Stimulated activated naive B cell treated with anti-CD40 and anti-IgM and Interleukin-4, amounts not matched to agents 10 μg/mL and 1 μg/mL and 100 μg/mL, for 72 hours (primary cell): ENCODE results near the gene VASN.

Experiments used
- ATAC-seq, 2 donors: fragments of 150-1000 bp; cut with Tn5 transposase; replicated peaks; 2 replicates each; pipeline ENCODE4 v1.10.0; 2021; ENCODE audit warnings: moderate library complexity in 1 of 2
- DNase-seq: peaks from one replicate; pipeline ENCODE4 v3.0.0; 2021
- H3K27ac Mint-ChIP-seq: one replicate; pipeline ENCODE4 v1.8.0; 2022; ENCODE audit warnings: mild to moderate bottlenecking, mixed read lengths
- H3K27me3 Mint-ChIP-seq, 2 donors: one replicate each; pipeline ENCODE4 v1.8.0; 2022; ENCODE audit warnings: mixed read lengths in 2 of 2
- H3K36me3 Mint-ChIP-seq, 2 donors: one replicate each; pipeline ENCODE4 v1.8.0; 2022; ENCODE audit warnings: mixed read lengths in 2 of 2, mild to moderate bottlenecking in 1 of 2
- H3K4me1 Mint-ChIP-seq, 2 donors: one replicate each; pipeline ENCODE4 v1.8.0; 2022; ENCODE audit warnings: mixed read lengths in 2 of 2, mild to moderate bottlenecking in 1 of 2
- H3K4me3 Mint-ChIP-seq, 2 donors: one replicate each; pipeline ENCODE4 v1.8.0; 2022; ENCODE audit warnings: mild to moderate bottlenecking in 2 of 2, mixed read lengths in 2 of 2, moderate library complexity in 1 of 2
- H3K9me3 Mint-ChIP-seq, 2 donors: one replicate each; pipeline ENCODE4 v1.8.0; 2022; ENCODE audit warnings: mixed read lengths in 2 of 2, mild to moderate bottlenecking in 1 of 2

VASN gene

DNA sequence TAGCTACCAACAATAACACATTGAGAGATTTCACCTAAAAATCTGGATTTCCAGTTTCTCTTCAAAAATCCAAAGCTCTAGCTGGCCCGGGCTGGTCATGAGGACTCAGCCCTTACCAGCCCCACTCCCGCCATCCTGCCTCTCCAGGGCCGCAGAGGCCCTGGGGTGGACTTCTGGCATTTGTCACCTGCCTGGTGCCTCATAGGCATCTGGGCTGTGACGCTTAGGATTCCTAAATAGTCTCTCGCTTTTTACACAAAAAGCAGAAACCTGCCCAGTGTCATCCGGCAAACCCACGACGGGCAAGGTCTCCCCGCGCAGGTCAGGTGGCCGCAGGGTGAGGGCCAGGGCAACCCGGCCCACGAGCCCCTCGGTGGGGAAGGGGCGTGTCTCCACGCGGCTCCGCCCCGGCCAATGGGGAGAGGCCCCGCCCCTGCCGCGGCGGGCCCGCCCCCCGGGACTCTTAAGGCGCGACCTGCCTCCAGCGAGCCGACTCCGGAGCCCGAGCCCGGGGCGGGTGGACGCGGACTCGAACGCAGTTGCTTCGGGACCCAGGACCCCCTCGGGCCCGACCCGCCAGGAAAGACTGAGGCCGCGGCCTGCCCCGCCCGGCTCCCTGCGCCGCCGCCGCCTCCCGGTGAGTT is at the start of gene VASN:
Gene VASN (plus strand): TSS at position 492 of the 644 bp plus-strand sequence. CDS start 9,030 bp downstream, outside the sequence.
- peak; percentile 89 to 90 for ATAC-seq
- peak; percentile 41 for DNase-seq
- peaks cover 14 to 24% of the 10 kb centered on the region in 2 donors for H3K4me1 Mint-ChIP-seq
- peaks cover 10 to 15% of the 10 kb centered on the region in 2 donors for H3K36me3 Mint-ChIP-seq
- H3K4me3 Mint-ChIP-seq = peak within 1 kb of the TSS; percentile 77 to 81
- H3K27ac Mint-ChIP-seq = no peak within 1 kb of the TSS
- no peaks in the 10 kb centered on the region for H3K27me3 Mint-ChIP-seq
- H3K9me3 Mint-ChIP-seq = no peaks in the 10 kb centered on the region

DNA sequence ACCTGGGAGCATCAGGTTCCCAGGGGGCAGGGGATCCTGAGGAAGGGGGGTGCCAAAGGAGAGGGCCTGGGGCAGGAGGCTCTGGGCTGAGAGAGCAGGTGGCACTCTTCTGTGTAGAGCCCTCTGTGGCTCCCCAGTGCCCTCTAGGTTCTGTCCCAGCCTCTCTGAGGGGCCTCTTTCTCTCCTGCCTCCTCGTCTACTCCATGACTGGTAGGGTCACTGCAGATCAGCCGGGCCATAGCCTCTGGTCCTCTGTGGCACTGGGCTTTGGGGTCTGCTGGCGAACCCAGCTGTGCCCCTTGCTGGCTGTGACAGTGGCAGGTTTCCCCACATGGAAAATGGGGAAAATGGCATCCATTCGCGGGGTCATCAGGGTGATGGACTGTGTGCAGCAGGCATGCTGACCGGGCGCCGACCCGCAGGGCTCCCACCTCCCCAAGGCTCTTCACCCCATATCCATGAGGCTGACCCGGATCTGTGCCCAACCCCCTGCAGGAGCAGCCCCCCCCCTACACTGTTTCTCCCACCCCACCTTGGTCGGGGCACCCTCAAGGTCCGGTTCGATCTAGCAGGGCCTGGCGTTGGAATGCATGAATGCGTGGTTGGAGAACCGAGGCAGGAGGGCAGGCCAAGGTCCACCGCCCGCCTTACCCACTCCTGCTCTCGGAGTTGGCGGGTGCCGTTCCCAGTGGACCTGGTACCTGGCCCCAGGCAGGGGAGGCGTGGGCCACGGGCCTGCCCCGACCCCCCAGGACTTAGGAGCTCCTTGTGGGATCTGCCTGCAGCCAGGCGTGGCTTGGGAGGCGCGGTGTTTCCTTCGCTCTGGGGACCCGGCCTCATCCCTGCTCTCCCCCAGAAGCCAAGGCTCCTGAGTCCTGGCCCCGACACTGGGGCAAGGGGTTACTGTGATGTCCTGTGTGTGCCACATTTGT is 49.3 kb upstream of the VASN start:
- Mint-ChIP-seq H3K36me3 (no peaks in the 10 kb centered on the region), H3K27ac (peak overlapping the region; percentile 62), H3K4me1 (peaks cover 9 to 19% of the 10 kb centered on the region in 2 donors), H3K9me3 (no peaks in the 10 kb centered on the region), H3K4me3 (no peak overlapping the region), H3K27me3 (peaks cover 0 to 12% of the 10 kb centered on the region in 2 donors)
- ATAC-seq = no peak
- no peak for DNase-seq

DNA sequence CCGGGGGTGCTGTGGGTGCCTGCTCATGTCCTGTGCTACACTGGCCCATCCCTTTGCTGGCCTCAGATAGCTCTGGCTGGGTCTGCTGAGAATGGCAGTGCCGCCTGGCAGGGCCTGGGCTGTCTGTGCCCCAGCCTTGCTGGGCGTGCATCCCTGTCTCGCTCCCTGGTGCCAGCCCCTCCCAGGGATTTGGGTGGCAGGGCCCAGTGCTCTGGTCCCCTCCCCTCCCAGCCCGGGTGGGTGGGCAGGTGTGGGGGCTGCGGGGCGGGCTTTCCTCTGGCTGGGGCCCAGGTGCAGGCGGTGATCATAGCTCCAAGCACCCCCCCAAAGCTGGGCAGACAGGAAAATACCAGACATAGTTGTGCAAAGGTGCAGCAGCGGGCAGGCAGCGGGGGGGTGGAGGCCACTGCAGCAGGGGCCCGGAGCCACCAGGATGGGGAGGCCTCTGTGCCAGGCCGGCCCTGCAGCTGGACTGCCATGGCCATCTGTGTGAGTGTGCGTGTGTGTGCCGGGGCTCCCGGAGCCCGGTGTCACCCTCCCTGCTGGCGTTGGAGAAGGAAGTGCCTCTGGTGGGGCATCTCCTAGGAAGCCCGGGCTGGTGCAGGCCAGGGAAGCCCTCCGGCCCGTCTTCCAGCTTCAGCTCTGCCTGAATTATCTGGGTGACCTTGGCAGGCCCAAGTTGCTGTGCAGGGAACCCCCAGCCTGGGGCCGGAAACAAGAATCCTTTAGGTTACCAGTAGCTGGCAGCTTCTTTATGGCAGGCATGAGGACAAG is 48.4 kb upstream of the VASN start:
- H3K27me3 Mint-ChIP-seq = peaks cover 2 to 8% of the 10 kb centered on the region in 2 donors
- H3K9me3 Mint-ChIP-seq = no peaks in the 10 kb centered on the region
- no peak for ATAC-seq
- no peaks in the 10 kb centered on the region for H3K36me3 Mint-ChIP-seq
- peaks cover 10 to 25% of the 10 kb centered on the region in 2 donors for H3K4me1 Mint-ChIP-seq
- H3K4me3 Mint-ChIP-seq = no peak overlapping the region
- DNase-seq = no peak
- no peak overlapping the region for H3K27ac Mint-ChIP-seq

DNA sequence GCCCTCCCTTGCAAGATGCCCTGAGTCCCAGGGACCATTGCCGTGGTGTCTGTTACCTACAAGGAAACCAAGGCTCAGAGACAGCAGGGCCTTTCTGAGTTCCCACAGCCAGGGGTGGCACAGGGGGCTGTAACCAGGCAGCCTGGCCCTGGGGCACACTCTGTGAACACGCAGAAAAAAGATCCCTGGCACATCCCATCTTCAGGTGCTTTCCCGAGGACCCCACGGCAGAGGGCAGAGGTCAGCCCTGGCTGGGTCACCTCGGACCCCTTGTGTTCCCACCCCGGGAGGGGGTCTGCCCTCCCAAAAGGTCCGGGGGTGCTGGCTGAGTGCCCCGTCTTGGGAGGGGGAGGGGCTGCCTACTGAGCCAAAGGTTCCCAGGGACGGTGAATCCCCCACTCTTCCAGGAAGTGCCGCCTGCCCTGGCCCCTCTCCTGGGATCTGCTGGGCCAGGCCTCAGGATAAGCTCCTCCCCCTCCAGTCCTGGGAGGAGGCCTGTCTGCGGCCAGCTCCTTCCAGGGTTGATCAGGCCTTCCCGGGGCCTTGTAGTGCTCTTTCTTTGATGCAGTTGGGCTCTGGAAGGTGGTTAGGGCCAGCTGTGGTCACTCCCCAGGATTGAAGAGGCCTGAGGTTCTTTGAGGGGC is 47.7 kb upstream of the VASN start:
- H3K36me3 Mint-ChIP-seq = no peaks in the 10 kb centered on the region
- peaks cover 4 to 11% of the 10 kb centered on the region in 2 donors for H3K27me3 Mint-ChIP-seq
- no peak overlapping the region for H3K4me3 Mint-ChIP-seq
- DNase-seq (no peak), ATAC-seq (no peak)
- H3K9me3 Mint-ChIP-seq = no peaks in the 10 kb centered on the region
- peaks cover 13 to 24% of the 10 kb centered on the region in 2 donors for H3K4me1 Mint-ChIP-seq
- no peak overlapping the region for H3K27ac Mint-ChIP-seq

DNA sequence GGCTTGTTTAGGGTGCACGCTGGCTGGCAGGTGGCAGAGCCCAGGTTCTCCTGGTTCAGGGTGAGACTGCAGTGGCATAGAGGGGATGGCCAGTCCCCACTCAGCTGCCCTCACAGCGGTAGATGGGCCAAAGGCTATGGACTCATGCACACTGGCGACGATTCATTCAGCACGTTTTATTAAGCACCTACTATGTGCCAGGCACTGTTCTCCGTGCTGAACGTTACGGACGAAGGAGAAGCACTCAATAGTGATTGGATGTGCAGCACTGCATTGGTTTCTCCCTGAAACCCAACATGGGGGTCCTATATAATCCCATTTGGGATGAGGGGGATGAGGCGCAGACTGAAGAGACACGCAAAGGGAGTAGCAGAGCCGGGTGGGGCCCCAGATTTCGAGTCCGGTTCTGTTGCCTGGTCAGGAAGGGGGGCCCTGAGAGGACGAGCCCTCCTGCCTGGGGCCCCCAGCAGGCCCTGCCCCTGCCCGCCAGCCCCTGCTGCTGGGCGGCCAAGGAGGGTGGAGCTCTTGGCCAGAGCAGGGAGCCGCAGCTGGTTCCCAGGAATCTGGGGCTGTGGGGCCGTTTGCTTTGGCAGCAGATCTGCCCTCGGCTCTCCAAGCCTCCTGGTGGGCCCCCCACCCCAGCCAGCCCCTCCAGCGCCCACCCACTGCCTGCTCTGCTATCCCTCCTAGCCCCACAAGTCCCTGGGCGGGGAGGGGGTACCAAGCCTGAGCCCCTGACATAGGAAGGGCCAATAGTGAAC is 47.0 kb upstream of the VASN start:
- Mint-ChIP-seq H3K27ac (no peak overlapping the region), H3K4me3 (no peak overlapping the region)
- no peak for ATAC-seq

DNA sequence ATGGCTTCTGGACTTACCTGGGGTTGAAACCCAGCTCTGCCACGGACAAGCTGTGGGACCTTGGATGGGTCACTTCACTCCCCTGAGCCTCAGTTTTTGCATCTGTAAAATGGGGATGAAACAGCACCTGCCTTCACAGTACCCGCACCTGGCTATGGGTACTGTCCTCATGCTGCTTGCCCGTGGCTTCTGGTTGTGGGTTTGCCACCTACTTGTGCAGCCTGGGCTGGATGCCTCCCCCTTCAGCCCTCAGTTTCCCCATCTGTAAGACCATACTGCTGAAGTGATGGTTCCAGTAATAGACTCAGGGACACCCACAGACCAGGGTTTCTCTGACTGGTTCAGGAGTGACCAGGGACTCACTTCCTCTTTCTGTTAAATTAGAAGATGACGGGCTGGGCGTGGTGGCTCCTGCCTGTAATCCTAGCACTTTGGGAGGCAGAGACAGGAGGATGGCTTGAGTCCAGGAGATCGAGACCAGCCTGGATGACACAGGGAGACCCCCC is 46.3 kb upstream of the VASN start:
- Mint-ChIP-seq H3K9me3 (no peaks in the 10 kb centered on the region), H3K27ac (no peak overlapping the region), H3K4me1 (peaks cover 10 to 16% of the 10 kb centered on the region in 2 donors), H3K27me3 (peaks cover 4 to 7% of the 10 kb centered on the region in 2 donors), H3K4me3 (no peak overlapping the region), H3K36me3 (no peaks in the 10 kb centered on the region)
- no peak for DNase-seq
- peak; percentile 59 to 60 for ATAC-seq

More for the DNA sequence above, 47.0 kb upstream of the VASN start:
- DNase-seq = no peak
- H3K27me3 Mint-ChIP-seq = peaks cover 4 to 8% of the 10 kb centered on the region in 2 donors
- no peaks in the 10 kb centered on the region for H3K36me3 Mint-ChIP-seq
- no peaks in the 10 kb centered on the region for H3K9me3 Mint-ChIP-seq
- peaks cover 10 to 17% of the 10 kb centered on the region in 2 donors for H3K4me1 Mint-ChIP-seq

DNA sequence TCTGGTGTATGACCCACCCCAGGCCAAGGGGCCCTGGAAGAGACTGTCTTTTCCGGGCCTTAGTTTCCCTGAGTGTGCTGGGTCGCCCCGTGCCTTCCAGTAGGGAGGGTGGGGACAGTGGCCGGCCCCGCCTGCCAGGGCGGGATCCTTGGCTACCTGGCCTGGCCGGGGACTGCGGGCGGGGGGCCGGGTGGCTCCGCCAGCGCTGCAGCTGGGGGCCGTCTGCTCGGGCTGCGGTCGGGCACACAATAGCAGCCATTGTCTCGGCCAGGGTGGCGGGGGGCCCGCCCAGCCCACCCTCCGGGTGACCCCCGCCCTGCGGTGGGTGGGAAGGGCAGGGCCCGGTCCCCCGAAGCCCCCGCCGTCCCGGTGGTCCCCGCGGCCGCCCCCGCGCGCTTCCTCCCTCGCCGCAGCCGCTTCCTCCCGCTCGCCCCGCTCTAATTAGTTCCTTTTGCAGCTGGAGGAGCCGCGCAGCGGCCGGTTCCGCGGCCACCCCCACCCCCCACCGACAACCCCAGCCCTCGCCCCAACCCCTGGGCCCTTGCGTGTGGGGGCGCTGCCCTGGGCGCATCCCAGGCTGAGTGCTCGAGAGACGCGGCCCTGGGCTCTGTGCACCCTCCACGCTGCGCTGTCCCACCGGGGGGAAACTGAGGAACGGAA is 44.1 kb upstream of the VASN start:
- peak; percentile 20 to 34 for ATAC-seq
- Mint-ChIP-seq H3K36me3 (no peaks in the 10 kb centered on the region), H3K4me1 (peaks cover 10 to 16% of the 10 kb centered on the region in 2 donors)

DNA sequence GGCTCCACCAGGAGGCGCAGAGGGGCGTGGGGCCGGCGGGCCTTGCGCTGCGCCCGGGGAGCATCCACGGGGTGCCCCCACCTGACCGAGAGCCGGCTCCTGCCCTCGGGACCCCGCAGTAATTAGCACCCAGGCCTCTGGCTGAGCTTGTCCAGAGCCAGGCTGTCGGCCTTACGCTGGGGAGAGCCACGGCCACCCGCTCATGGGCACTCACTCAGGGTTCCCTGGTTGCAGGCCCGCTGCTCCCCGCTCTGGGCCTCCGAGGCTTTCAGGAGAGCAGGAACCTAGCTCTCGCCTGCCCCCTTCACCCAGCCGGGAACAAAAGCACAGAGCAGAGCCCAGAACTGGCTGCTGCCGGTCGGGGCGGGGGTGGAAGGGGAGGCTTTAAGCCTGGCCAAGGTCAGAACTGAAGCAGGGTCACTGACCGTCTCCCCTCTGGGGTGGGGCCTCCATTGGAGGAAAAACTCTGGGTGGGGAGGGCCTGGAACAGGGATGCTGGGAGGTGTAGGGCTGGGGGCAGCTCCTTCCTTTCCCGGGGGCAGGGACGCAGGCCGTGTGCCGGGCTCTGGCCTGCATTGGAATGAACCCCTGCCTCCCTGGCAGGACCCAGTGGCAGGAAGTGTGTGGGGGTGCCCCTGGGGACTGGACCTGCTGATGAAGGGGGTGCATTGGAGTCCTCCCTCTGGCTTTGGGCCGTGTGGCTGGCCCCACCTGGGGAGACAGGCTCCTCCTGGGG is 43.4 kb upstream of the VASN start:
- peak overlapping the region; percentile 31 for H3K27ac Mint-ChIP-seq
- peak overlapping the region; percentile 74 to 77 for H3K4me3 Mint-ChIP-seq
- peaks cover 4 to 7% of the 10 kb centered on the region in 2 donors for H3K27me3 Mint-ChIP-seq
- DNase-seq = peak; percentile 47
- peaks cover 10 to 16% of the 10 kb centered on the region in 2 donors for H3K4me1 Mint-ChIP-seq
- H3K9me3 Mint-ChIP-seq = no peaks in the 10 kb centered on the region
- peak; percentile 66 to 71 for ATAC-seq
- H3K36me3 Mint-ChIP-seq = no peaks in the 10 kb centered on the region

More for the DNA sequence above, 44.1 kb upstream of the VASN start:
- Mint-ChIP-seq H3K9me3 (no peaks in the 10 kb centered on the region), H3K27me3 (peaks cover 4 to 7% of the 10 kb centered on the region in 2 donors), H3K27ac (no peak overlapping the region), H3K4me3 (peak overlapping the region; percentile 74 to 77)
- DNase-seq = no peak

DNA sequence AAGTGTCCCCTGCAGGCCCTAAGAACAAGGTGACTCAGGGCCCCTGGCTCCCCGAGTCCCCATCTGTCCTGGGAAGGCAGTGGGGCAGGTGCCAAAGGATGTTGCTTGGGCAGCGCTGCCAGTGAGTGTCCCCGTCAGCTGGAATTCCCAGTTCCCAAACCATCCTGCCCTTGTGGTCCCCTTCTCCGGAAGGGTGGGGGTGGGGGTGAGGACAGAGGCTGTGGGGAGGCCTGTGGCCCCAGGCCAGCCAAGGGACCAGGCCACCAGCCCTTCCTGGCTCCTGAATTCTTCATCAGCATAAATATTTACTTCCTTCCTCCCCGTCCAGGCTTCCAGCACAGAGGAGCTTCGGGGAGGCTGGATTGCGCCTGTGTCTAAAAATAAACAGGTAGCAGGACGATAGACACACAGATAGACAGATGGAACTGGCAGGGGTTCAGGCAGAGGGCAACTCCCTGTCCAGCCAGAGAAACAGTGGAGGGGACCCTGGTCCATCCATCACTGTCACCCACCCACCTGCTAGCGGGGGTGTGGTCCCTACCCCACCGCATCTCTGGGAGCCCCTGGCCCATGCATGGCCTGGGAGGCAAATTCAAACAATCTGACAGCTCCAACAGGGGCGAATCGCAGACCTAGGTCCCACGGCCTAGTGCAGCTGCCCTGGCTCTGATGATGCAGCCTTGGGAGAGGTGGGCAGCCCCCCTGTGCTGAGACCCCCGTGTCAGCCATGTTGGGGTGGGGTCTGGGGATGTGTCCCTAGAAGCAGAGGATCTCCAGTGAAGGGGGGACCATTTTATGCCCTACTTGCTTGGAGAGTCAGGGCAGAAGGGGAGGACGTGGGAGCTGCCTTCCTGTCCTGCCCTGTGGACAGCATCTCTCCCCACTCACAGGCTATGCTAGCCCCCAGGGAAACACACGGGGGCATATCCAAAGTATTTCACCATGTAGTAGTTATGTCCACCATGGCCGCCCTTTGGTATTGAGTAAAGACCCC is 42.6 kb upstream of the VASN start:
- Mint-ChIP-seq H3K27me3 (peaks cover 4 to 7% of the 10 kb centered on the region in 2 donors), H3K27ac (no peak overlapping the region), H3K36me3 (no peaks in the 10 kb centered on the region), H3K4me1 (peaks cover 10 to 16% of the 10 kb centered on the region in 2 donors), H3K4me3 (peak overlapping the region in 1 of 2 donors; percentile 77), H3K9me3 (no peaks in the 10 kb centered on the region)
- DNase-seq (no peak), ATAC-seq (no peak)

DNA sequence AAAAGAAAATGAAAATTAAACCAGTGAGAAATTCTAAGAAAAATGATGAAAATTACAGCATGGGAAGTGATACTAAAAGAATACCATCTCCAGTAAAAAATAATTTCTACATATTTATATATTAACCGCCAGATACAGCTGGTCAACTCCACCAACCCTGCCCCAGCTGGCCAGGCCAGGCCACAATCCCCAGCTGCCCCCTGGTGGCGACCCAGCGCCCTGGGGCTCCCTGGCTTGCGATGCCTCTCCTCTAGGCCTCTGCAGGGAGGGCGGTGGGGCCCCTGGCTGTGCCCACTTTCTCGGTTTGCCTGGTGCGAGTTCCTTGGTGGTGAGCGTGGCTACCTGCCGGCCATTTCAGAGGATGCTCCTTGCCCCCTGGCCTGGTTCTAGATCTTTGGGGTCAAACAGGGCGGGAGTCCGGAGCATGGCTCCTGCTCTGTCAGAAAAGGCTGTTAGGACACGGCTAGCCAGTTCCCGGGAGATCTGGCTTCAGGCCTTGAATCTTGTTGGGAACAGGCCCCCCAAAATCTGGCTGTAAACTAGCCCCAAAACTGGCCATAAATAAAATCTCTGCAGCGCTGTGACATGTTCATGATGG is 41.3 kb upstream of the VASN start:
- Mint-ChIP-seq H3K27me3 (peaks cover 4 to 7% of the 10 kb centered on the region in 2 donors), H3K36me3 (no peaks in the 10 kb centered on the region), H3K27ac (no peak overlapping the region), H3K9me3 (no peaks in the 10 kb centered on the region), H3K4me3 (no peak overlapping the region), H3K4me1 (peaks cover 8 to 14% of the 10 kb centered on the region in 2 donors)
- DNase-seq (peak; percentile 53), ATAC-seq (peak; percentile 74 to 77)

DNA sequence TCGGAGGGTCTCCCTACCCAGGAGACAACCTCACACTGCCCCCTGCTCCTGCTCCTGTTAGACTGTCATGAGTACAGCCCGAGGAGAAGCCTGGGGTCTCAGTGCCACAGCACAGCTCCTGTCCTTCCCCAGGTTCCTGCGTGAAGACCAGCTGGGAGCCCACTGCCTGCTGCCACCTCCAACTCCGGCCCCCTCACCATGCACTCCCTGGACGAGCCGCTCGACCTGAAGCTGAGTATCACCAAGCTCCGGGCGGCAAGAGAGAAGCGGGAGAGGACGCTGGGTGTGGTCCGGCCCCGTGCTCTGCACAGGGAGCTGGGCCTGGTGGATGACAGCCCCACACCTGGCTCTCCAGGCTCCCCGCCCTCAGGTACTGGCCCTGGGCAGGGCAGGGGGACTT is 39.6 kb upstream of the VASN start:
- ATAC-seq = no peak
- Mint-ChIP-seq H3K27me3 (peaks cover 4 to 7% of the 10 kb centered on the region in 2 donors), H3K4me1 (peaks cover 6 to 11% of the 10 kb centered on the region in 2 donors), H3K9me3 (no peaks in the 10 kb centered on the region), H3K27ac (no peak overlapping the region), H3K4me3 (no peak overlapping the region), H3K36me3 (no peaks in the 10 kb centered on the region)
- no peak for DNase-seq
